Measurements from ENCODE around the gene TPPP. TPM values are rescaled to one million over a fixed set of nuclear protein-coding genes. Genes with fewer than 3 reads are reported as not detected.

TPPP gene
- total RNA-seq, 1 donor from 2014 or later, result 21.6 TPM

- Histone ChIP-seq H3K27me3 (ENCODE audit: low read depth) (no peaks in the 10 kb centered on the region), H3K4me1 (no peaks in the 10 kb centered on the region), H3K4me3 (no peak overlapping the region), H3K36me3 (peaks cover 39% of the 10 kb centered on the region), H3K9me3 (replicated peaks) (no peaks in the 10 kb centered on the region), H3K27ac (replicated peaks) (no peak overlapping the region)
- no peak for DNase-seq
- TF ChIP-seq CTCF (IDR thresholded peaks at IDR 0.05; ENCODE audit: borderline replicate concordance), result no peak
- intact Hi-C loops (cut with micrococcal nuclease), result no loop called here
Observed at GRCh38 chr5:621341-621761, 71.8 kb downstream of the TPPP start.

- intact Hi-C loops (cut with micrococcal nuclease), result no loop called here
- Histone ChIP-seq H3K4me1 (no peaks in the 10 kb centered on the region), H3K36me3 (peaks cover 34% of the 10 kb centered on the region), H3K27ac (replicated peaks) (no peak overlapping the region), H3K4me3 (no peak overlapping the region), H3K9me3 (replicated peaks) (no peaks in the 10 kb centered on the region), H3K27me3 (ENCODE audit: low read depth) (no peaks in the 10 kb centered on the region)
- DNase-seq, result no peak
- no peak for TF ChIP-seq CTCF (IDR thresholded peaks at IDR 0.05; ENCODE audit: borderline replicate concordance)
Observed at GRCh38 chr5:620586-621180, 72.5 kb downstream of the TPPP start.

DNA sequence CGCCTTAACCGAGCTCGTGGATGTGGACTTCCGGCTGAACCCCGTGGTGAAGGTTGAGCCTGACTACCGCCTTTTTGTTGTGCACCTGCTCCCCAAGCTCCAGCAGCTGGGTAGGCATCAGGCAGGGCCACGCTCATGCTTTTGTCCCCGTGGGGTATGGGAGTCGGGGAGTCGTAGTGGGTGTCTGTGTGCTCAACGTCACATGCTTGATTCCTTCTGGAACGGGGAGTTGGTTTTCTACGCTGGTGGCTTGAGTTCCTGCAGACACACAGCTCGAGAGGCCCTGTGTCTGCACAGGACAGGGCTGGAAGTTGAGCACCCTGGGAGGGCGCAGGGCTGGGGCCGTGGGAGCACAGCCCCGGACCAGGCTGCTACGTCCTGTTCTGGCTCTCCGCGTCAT lies 73.0 kb downstream of the TPPP start:
- DNase-seq, result no peak
- H3K9me3 ChIP-seq (replicated peaks), result peaks cover 2% of the 10 kb centered on the region
- intact Hi-C loops (cut with micrococcal nuclease), result no loop called here
- no peak overlapping the region for H3K4me3 ChIP-seq
- H3K4me1 ChIP-seq, result no peaks in the 10 kb centered on the region
- no peaks in the 10 kb centered on the region for H3K27me3 ChIP-seq (ENCODE audit: low read depth)
- H3K36me3 ChIP-seq, result peaks cover 31% of the 10 kb centered on the region
- TF ChIP-seq CTCF (IDR thresholded peaks at IDR 0.05; ENCODE audit: borderline replicate concordance), result no peak
- no peak overlapping the region for H3K27ac ChIP-seq (replicated peaks)

DNA sequence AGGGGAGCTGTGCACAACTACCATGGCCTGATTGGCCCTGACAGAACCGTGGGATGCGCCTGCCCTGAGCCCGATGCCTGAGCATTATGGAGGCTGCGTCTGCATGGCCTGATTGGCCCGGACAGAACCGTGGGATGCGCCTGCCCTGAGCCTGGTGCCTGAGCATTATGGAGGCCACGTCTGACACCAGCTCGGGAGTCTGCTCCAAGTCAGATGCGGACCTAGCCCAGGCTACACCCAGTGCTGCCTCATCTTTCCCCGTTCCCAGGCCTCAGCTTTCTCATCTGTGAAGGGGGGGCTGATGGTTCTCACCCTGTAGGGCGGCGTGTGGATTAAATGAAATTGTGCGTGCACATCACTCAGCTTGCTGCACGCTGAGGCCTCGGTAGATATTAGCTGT lies 73.7 kb downstream of the TPPP start:
- DNase-seq, result no peak
- Histone ChIP-seq H3K4me1 (no peaks in the 10 kb centered on the region), H3K9me3 (replicated peaks) (peaks cover 3% of the 10 kb centered on the region), H3K4me3 (no peak overlapping the region), H3K36me3 (peaks cover 29% of the 10 kb centered on the region), H3K27me3 (ENCODE audit: low read depth) (no peaks in the 10 kb centered on the region), H3K27ac (replicated peaks) (no peak overlapping the region)
- intact Hi-C loops (cut with micrococcal nuclease), result no loop called here
- no peak for TF ChIP-seq CTCF (IDR thresholded peaks at IDR 0.05; ENCODE audit: borderline replicate concordance)

GRCh38 chr5:618450-618849 lies 74.7 kb downstream of the TPPP start:
- no peaks in the 10 kb centered on the region for H3K27me3 ChIP-seq (ENCODE audit: low read depth)
- DNase-seq, result no peak
- no peak overlapping the region for H3K4me3 ChIP-seq
- H3K27ac ChIP-seq (replicated peaks), result no peak overlapping the region
- intact Hi-C loops (cut with micrococcal nuclease), result no loop called here
- H3K4me1 ChIP-seq, result no peaks in the 10 kb centered on the region
- peaks cover 26% of the 10 kb centered on the region for H3K36me3 ChIP-seq
- H3K9me3 ChIP-seq (replicated peaks), result peaks cover 3% of the 10 kb centered on the region
- no peak for TF ChIP-seq CTCF (IDR thresholded peaks at IDR 0.05; ENCODE audit: borderline replicate concordance)

Data from left ventricle myocardium inferior (tissue), 1 donor.